ENCODE results near the gene ZSCAN1. TPM values are rescaled to one million over a fixed set of nuclear protein-coding genes. Genes with fewer than 3 reads are reported as not detected.

ZSCAN1 gene
- total RNA-seq, 1 donor from 2014 or later = 0.24 TPM

- DNase-seq (ENCODE audit: low spot score) = no peak
These were observed 7.1 kb downstream of the ZSCAN1 start for GRCh38 chr19:58040751-58041525.

GRCh38 chr19:58042495-58043340, 8.9 kb downstream of the ZSCAN1 start:
- DNase-seq (ENCODE audit: low spot score) = no peak

- no peak for DNase-seq (ENCODE audit: low spot score)
These were observed 10.6 kb downstream of the ZSCAN1 start for GRCh38 chr19:58044391-58044790.

- no peak for DNase-seq (ENCODE audit: low spot score)
These were observed 11.1 kb downstream of the ZSCAN1 start for GRCh38 chr19:58044886-58045285.

- DNase-seq (ENCODE audit: low spot score) = no peak
These were observed 11.7 kb downstream of the ZSCAN1 start for GRCh38 chr19:58045411-58046050.

GRCh38 chr19:58046856-58047255, 13.0 kb downstream of the ZSCAN1 start:
- DNase-seq (ENCODE audit: low spot score) = no peak

- no peak for DNase-seq (ENCODE audit: low spot score)
These were observed 13.8 kb downstream of the ZSCAN1 start for GRCh38 chr19:58047672-58048071.

GRCh38 chr19:58052256-58052655, 18.4 kb downstream of the ZSCAN1 start:
- DNase-seq (ENCODE audit: low spot score) = no peak

- no peak for DNase-seq (ENCODE audit: low spot score)
These were observed 19.8 kb downstream of the ZSCAN1 start for GRCh38 chr19:58053480-58054156.

- DNase-seq (ENCODE audit: low spot score) = peak; percentile 73
These were observed 21.4 kb downstream of the ZSCAN1 start for GRCh38 chr19:58054901-58055874.

- no peak for DNase-seq (ENCODE audit: low spot score)
These were observed 22.4 kb downstream of the ZSCAN1 start for GRCh38 chr19:58056261-58056660.

- no peak for DNase-seq (ENCODE audit: low spot score)
These were observed 23.0 kb downstream of the ZSCAN1 start for GRCh38 chr19:58056861-58057260.

- DNase-seq (ENCODE audit: low spot score) = peak; percentile 53
These were observed 24.6 kb downstream of the ZSCAN1 start for GRCh38 chr19:58058467-58058866.

- peak; percentile 96 for DNase-seq (ENCODE audit: low spot score)
These were observed 25.3 kb downstream of the ZSCAN1 start, which contains the start of gene ZNF135 for GRCh38 chr19:58059003-58059670. Gene ZNF135, plus strand, starts transcription at chr19:58059282. Its CDS starts 721 bp downstream, at chr19:58060003.

GRCh38 chr19:58059671-58060078, 25.9 kb downstream of the ZSCAN1 start:
- DNase-seq (ENCODE audit: low spot score) = no peak

- no peak for DNase-seq (ENCODE audit: low spot score)
These were observed 26.4 kb downstream of the ZSCAN1 start for GRCh38 chr19:58060231-58060630.

- DNase-seq (ENCODE audit: low spot score) = no peak
These were observed 29.9 kb downstream of the ZSCAN1 start for GRCh38 chr19:58063712-58064111.

GRCh38 chr19:58067240-58067912, 33.6 kb downstream of the ZSCAN1 start:
- DNase-seq (ENCODE audit: low spot score) = no peak

GRCh38 chr19:58079792-58080191, 46.0 kb downstream of the ZSCAN1 start:
- no peak for DNase-seq (ENCODE audit: low spot score)

All from umbilical cord (tissue), 2 donors.